ENCODE results near the gene CRYBA1.

- TF ChIP-seq POLR2A (IDR thresholded peaks at IDR 0.05) (no peak), CTCF (IDR thresholded peaks at IDR 0.05) (no peak), POLR2AphosphoS5 (IDR thresholded peaks at IDR 0.05) (no peak), EP300 (IDR thresholded peaks at IDR 0.05; ENCODE audit: low read depth) (no peak)
These were observed 6.4 kb downstream of the CRYBA1 start for GRCh38 chr17:29253037-29253436.
